GM10248 (cell line): Measurements from ENCODE around the gene WAPL.
"Not testable (repeated sequence)": the region's sequence is repeated elsewhere in the genome, so short reads cannot be mapped to it uniquely, and the experiment has no call there.

Experiments used
- CTCF ChIA-PET: fragments of 300-600 bp; sonication (Branson Sonifier 250); formaldehyde crosslinking; extraction: SDS; loops from one replicate; lab custom pipeline; 2021; ENCODE audit warnings: antibody characterized with exemption; lab: Yijun Ruan, JAX
- POLR2A ChIA-PET: fragments of 350-650 bp; sonication (Branson Sonifier 250); formaldehyde crosslinking; extraction: SDS; loops from one replicate; lab custom pipeline; 2020; ENCODE audit warnings: antibody characterized with exemption; lab: Yijun Ruan, JAX
- DNase-seq: peaks from one replicate; pipeline ENCODE4 v3.0.0; 2012; ENCODE audit errors: extremely low spot score
- CTCF ChIP-seq: IDR thresholded peaks from 2 replicates; pipeline ENCODE4 v1.5.1; 2012; ENCODE audit warnings: mild to moderate bottlenecking, low read depth; ENCODE audit errors: extremely low read depth, missing control alignments, control extremely low read depth

The WAPL gene

DNA sequence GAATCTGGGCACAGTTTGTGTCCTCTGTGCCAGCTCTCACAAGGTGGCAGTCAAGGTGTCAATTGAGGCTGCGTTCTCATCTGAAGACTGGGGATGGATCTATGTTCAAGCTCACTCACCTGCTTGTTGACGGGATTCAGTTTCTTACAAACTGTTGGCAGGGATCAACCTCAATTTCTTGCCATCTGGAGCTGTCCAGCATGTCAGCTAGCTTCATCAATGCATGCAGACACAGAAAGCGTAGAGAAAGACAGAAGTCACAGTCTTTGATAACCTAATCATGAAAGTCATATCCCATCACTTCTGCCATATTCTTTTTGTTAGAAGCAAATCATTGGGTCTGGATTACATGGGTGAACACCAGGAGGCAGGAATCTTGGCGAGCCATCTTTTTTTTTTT is 32.0 kb upstream of the WAPL start:
- no peak for TF ChIP-seq CTCF
- DNase-seq = no peak
- ChIA-PET CTCF (no interaction called here), POLR2A (no interaction called here)

- no peak for DNase-seq
- CTCF ChIA-PET = no interaction called here
- TF ChIP-seq CTCF = no peak
- POLR2A ChIA-PET = no interaction called here
Observed at GRCh38 chr10:86553213-86553612, 31.6 kb upstream of the WAPL start.

DNA sequence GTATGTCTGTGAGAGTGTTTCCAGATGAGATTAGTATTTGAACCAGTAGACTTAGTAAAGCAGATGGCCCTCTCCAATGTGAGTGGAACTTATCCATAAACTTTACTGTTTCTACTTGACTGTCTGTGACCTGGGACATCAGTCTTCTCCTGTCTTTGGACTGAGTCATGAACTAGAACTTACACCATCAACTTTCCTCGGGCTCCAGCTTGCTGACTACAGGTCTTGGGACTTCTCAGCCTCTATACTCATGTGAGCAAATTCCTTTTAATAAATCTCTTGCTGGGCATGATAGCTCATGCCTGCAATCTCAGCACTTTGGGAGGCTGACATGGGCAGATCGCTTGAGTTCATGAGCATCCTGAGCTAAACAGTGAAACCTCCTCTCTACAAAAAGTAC is 25.7 kb upstream of the WAPL start:
- POLR2A ChIA-PET = no interaction called here
- DNase-seq = no peak
- CTCF ChIA-PET = interaction anchor here (2.8 kb wide), 1 partner anchor 38 kb away, joined by 11 read pairs; no protein-coding TSS in a partner anchor
- TF ChIP-seq CTCF = no peak

- no peak for TF ChIP-seq CTCF
- POLR2A ChIA-PET = no interaction called here
- CTCF ChIA-PET = interaction anchor here (0.7 to 2.8 kb wide), 4 partner anchors 11 to 145 kb away, joined by 3 to 11 read pairs (median 6); no protein-coding TSS in a partner anchor
- DNase-seq = no peak
Observed at GRCh38 chr10:86545101-86545500, 23.5 kb upstream of the WAPL start.

DNA sequence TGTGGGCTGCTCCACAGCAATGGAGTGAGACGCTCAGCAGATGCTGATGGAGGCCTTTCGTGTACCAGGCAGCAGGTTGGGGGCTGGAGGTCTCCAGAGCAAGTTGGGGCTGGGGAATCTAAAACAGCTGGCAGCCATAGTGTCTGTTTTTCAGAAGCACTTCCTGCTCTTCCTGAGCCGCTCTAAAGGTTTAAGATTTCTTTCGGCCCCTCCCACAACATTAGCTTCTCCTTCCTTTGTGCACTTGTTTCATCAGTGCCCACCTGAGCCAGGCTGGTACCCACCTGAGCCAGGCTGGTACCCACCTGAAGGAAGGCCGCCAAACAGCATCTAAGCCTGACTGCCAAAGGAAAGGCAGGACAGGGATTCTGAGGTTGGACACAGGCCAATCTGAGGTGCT is 18.4 kb upstream of the WAPL start:
- TF ChIP-seq CTCF = no peak
- CTCF ChIA-PET = no interaction called here
- no peak for DNase-seq
- POLR2A ChIA-PET = no interaction called here

DNA sequence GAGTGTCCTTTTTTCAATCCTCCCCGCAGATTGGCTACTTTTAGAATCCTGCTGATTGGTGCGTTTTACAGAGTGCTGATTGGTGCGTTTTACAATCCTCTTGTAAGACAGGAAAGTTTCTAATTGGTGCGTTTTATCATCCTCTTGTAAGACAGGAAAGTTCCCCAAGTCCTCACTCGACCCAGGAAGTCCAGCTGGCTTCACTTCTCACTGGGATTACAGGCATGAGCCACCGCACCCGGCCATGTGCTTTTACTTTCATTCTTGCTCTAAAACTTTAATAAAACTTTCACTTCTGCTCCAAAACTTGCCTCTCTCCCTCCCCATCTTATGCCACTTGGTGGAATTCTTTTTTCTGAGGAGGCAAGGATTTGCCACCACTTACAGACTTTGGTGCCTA is 17.0 kb upstream of the WAPL start:
- POLR2A ChIA-PET = no interaction called here
- CTCF ChIA-PET = no interaction called here
- no peak for TF ChIP-seq CTCF
- DNase-seq = no peak

DNA sequence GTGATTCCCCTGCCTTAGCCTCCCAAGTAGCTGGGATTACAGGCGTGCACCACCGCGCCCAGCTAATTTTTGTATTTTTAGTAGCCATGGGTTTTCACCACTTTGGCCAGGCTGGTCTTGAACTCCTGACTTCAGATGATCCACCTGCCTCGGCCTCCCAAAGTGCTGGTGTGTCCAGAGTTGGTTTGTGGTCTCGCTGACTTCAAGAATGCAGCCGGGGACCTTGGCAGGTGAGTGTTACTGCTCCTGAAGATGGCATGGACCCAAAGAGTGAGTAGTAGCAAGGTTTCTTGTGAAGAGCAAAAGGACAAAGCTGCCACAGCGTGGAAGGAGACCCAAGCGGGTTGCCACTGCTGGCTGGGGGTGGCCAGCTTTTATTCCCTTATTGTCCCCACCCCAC is 16.4 kb upstream of the WAPL start:
- CTCF ChIA-PET, DNase-seq, POLR2A ChIA-PET: not testable (repeated sequence)
